K562 (cell line): Measurements from ENCODE around the gene VPREB3. TPM values are rescaled to one million over a fixed set of nuclear protein-coding genes. Genes with fewer than 3 reads are reported as not detected.

Source experiments
- BDP1 ChIP-seq: IDR thresholded peaks from 3 replicates; pipeline ENCODE4 v1.6.1; 2011; ENCODE audit not compliant: insufficient read length, insufficient read depth
- BRCA1 ChIP-seq, 2 experiments: fragments of 450-650 bp in 1 of 2; sonication (generic) in 1 of 2; formaldehyde crosslinking in 1 of 2; IDR thresholded peaks; 2 replicates each; pipeline versions ENCODE4 v1.5.0 to v1.6.1; 2017 to 2020; ENCODE audit warnings: mild to moderate bottlenecking in 1 of 2, missing genetic modification reagents in 1 of 2
- CBFB ChIP-seq: sonication (generic); formaldehyde crosslinking; IDR thresholded peaks from 2 replicates; pipeline ENCODE4 v1.4.0; 2020; ENCODE audit warnings: mild to moderate bottlenecking, missing genetic modification reagents
- CHD4 ChIP-seq: fragments of 200-600 bp; sonication (generic); IDR thresholded peaks from 3 replicates; pipeline ENCODE4 v1.6.1; 2012; ENCODE audit warnings: low read depth, mild to moderate bottlenecking, mixed read lengths, low read length, inconsistent platforms; ENCODE audit not compliant: insufficient read depth, insufficient replicate concordance, poor library complexity, severe bottlenecking
- GTF2A2 ChIP-seq: IDR thresholded peaks from 2 replicates; pipeline ENCODE4 v1.6.1; 2016; ENCODE audit warnings: mild to moderate bottlenecking, missing genetic modification characterization, missing compliant biosample characterization
- IRF9 ChIP-seq: fragments of 450-650 bp; IDR thresholded peaks from 2 replicates; pipeline ENCODE4 v1.6.1; 2016; ENCODE audit warnings: missing biosample characterization, missing genetic modification characterization
- KAT7 ChIP-seq: sonication (generic); formaldehyde crosslinking; IDR thresholded peaks from 2 replicates; pipeline ENCODE4 v1.8.0; 2022; ENCODE audit warnings: missing genetic modification reagents, mild to moderate bottlenecking, borderline replicate concordance
- KLF16 ChIP-seq: IDR thresholded peaks from 2 replicates; pipeline ENCODE4 v1.6.1; 2016; ENCODE audit warnings: antibody characterized with exemption
- MIER1 ChIP-seq: fragments of 450-650 bp; IDR thresholded peaks from 2 replicates; pipeline ENCODE4 v1.6.1; 2016; ENCODE audit warnings: antibody characterized with exemption, mild to moderate bottlenecking, low read depth
- OTX1 ChIP-seq: fragments of 450-650 bp; formaldehyde crosslinking; IDR thresholded peaks from 2 replicates; pipeline ENCODE4 v1.4.0; 2022; ENCODE audit warnings: mild to moderate bottlenecking
- PPARD ChIP-seq: fragments of 250-450 bp; sonication (Bioruptor Pico); IDR thresholded peaks from 2 replicates; pipeline ENCODE4 v1.8.0; 2022; ENCODE audit warnings: inconsistent platforms, mild to moderate bottlenecking, moderate library complexity
- REST ChIP-seq, 2 experiments: fragments of 450-650 bp; formaldehyde crosslinking in 1 of 2; IDR thresholded peaks; 2 replicates each; pipeline versions ENCODE4 v1.4.0 to v1.6.1; 2014 to 2020; ENCODE audit warnings: mild to moderate bottlenecking in 2 of 2, borderline replicate concordance in 1 of 2, low read depth in 1 of 2
- U2AF1 ChIP-seq: fragments of 200-400 bp; formaldehyde crosslinking; optimal IDR thresholded peaks from 2 replicates; pipeline ENCODE3; 2017; ENCODE audit warnings: mild to moderate bottlenecking, low read depth, low read length, moderate library complexity
- ZBTB9 ChIP-seq: fragments of 450-650 bp; formaldehyde crosslinking; IDR thresholded peaks from 2 replicates; pipeline ENCODE4 v1.4.0; 2020; ENCODE audit warnings: mild to moderate bottlenecking, moderate library complexity
- ZNF184 ChIP-seq: sonication (generic); formaldehyde crosslinking; IDR thresholded peaks from 2 replicates; pipeline ENCODE4 v1.5.0; 2020; ENCODE audit warnings: missing genetic modification reagents
- ZNF224 ChIP-seq: sonication (generic); formaldehyde crosslinking; IDR thresholded peaks from 2 replicates; pipeline ENCODE4 v1.8.0; 2022; ENCODE audit warnings: mild to moderate bottlenecking, missing genetic modification reagents
- polyA plus RNA-seq, 8 experiments: library from polyadenylated mRNA; depleted of rRNA in 4 of 8; stranded (reverse) in 5 of 8; unstranded in 3 of 8; fragments of >200 nt; fragmentation: Nextera tagmentation in 2 of 8; fragmentation: Illumina TruSeq in 1 of 8; extraction: Ambion mirVana in 2 of 8; extraction: Trizol in 1 of 8; gene quantifications; 2 replicates each; pipeline versions ENCODE4 v1.2.1 to v1.2.3, GENCODE V29; 2011 to 2014; ENCODE audit warnings: inconsistent platforms in 1 of 8, missing spikeins in 1 of 8
- total RNA-seq, 7 experiments: library from RNA; depleted of rRNA in 6 of 7; stranded (reverse); fragments of >200 nt in 6 of 7; fragmentation: Illumina TruSeq in 2 of 7; extraction: Trizol in 2 of 7; gene quantifications; 2 replicates each; pipeline versions ENCODE4 v1.2.1 to v1.2.3, GENCODE V29; 2011 to 2021; ENCODE audit warnings: low replicate concordance in 1 of 7

The VPREB3 gene
- total and polyA plus RNA-seq, 9 of the 15 experiments (the other 6 are each of a cell fraction or from before 2014, with no cell fraction given), result 0.14 to 0.71 (median 0.20) TPM; not detected in 6

GRCh38 chr22:23716811-23717801 is 37.1 kb downstream of the VPREB3 start (continued):
- TF ChIP-seq REST (IDR thresholded peaks at IDR 0.05; ENCODE audit: borderline replicate concordance), result peak; percentile 39
- no peak for TF ChIP-seq REST (CRISPR knock-in tag; IDR thresholded peaks at IDR 0.05; ENCODE audit: low read depth)
- TF ChIP-seq PPARD (CRISPR knock-in tag), result no peak
- no peak for TF ChIP-seq U2AF1
- TF ChIP-seq ZNF184, result no peak
- TF ChIP-seq ZBTB9 (CRISPR knock-in tag), result no peak
- peak; percentile 19; the same call in 1 of the 2 replicates for TF ChIP-seq CBFB (CRISPR knock-in tag)
- TF ChIP-seq BDP1, result no peak
- no peak for TF ChIP-seq OTX1 (CRISPR knock-in tag)
- TF ChIP-seq KAT7 (CRISPR knock-in tag), result no peak
- no peak for TF ChIP-seq ZNF224 (CRISPR knock-in tag)
- TF ChIP-seq CHD4, result no peak
- no peak for TF ChIP-seq GTF2A2
- no peak for TF ChIP-seq IRF9 (tag)
- no peak for TF ChIP-seq MIER1
- no peak for TF ChIP-seq KLF16
- TF ChIP-seq BRCA1 (IDR thresholded peaks at IDR 0.05), result no peak
- TF ChIP-seq BRCA1 (CRISPR knock-in tag; IDR thresholded peaks at IDR 0.05), result no peak
